SK-N-MC (cell line): Measurements from ENCODE around the gene LRRC15.

Source experiments
- DNase-seq: peaks from one replicate; pipeline ENCODE4 v3.0.0-alpha.2; 2011; ENCODE audit warnings: low read depth, low spot score
- H3K27ac ChIP-seq: fragments of 200-600 bp; sonication (generic); 2 replicates; pipeline ENCODE4 v1.5.1; 2016; ENCODE audit warnings: mixed run types
- H3K36me3 ChIP-seq: fragments of 200-600 bp; sonication (generic); 2 replicates; pipeline ENCODE4 v1.6.1; 2017; ENCODE audit warnings: antibody characterized with exemption, low read length, mixed read lengths; ENCODE audit not compliant: insufficient read depth
- H3K4me3 ChIP-seq: fragments of 200-600 bp; sonication (generic); 2 replicates; pipeline ENCODE4 v1.5.1; 2016
- H3K9ac ChIP-seq: fragments of 200-600 bp; sonication (generic); 2 replicates; pipeline ENCODE4 v1.8.0; 2017; ENCODE audit warnings: mixed run types, mixed read lengths; ENCODE audit not compliant: insufficient read length
- H3K9me3 ChIP-seq: fragments of 200-600 bp; sonication (generic); 2 replicates; pipeline ENCODE4 v1.6.1; 2017; ENCODE audit warnings: low read depth, mild to moderate bottlenecking, antibody characterized with exemption, low read length, moderate library complexity, mixed read lengths
- EZH2 ChIP-seq: fragments of 200-600 bp; sonication (generic); IDR thresholded peaks from one replicate; pipeline ENCODE4 v1.6.1; 2017; ENCODE audit warnings: antibody characterized with exemption
- FOXP2 ChIP-seq: optimal IDR thresholded peaks from 2 replicates; pipeline ENCODE3; 2011; ENCODE audit warnings: mild to moderate bottlenecking, moderate library complexity; ENCODE audit not compliant: insufficient read depth; ENCODE audit errors: extremely low read length, control extremely low read depth
- POLR2AphosphoS5 ChIP-seq: IDR thresholded peaks from 2 replicates; pipeline ENCODE4 v1.6.1; 2012; ENCODE audit warnings: mild to moderate bottlenecking, low read depth, low read length, borderline replicate concordance

Gene LRRC15

DNA sequence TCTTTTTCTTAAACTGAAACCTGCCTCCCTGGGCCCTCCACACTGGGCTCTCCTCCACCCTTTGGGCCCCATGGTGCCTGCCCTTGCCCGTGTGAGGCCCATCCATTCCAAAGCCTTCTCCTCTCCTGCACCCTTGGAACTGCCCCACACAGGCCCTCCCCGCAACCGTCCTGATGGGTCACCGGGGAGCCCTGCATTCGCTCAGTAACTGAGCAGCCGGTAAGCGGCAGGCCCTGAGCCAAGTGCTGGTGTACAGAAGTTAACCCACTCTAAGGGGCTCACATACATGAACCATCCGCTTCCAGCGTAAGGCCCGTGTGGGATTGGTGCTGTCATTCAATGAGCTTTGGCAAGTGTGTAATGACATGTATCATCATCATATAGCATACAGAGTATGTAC, 5.4 kb upstream of the LRRC15 start:
- DNase-seq: no peak
- H3K9me3 ChIP-seq: no peaks in the 10 kb centered on the region
- H3K9ac ChIP-seq: no peak overlapping the region
- TF ChIP-seq EZH2: no peak
- TF ChIP-seq POLR2AphosphoS5: no peak
- TF ChIP-seq FOXP2: no peak
- no peaks in the 10 kb centered on the region for H3K36me3 ChIP-seq
- 0 out of 2 replicates have a peak overlapping the region, but pooled peaks have one; percentile 8 for H3K27ac ChIP-seq
- H3K4me3 ChIP-seq: no peak overlapping the region

DNA sequence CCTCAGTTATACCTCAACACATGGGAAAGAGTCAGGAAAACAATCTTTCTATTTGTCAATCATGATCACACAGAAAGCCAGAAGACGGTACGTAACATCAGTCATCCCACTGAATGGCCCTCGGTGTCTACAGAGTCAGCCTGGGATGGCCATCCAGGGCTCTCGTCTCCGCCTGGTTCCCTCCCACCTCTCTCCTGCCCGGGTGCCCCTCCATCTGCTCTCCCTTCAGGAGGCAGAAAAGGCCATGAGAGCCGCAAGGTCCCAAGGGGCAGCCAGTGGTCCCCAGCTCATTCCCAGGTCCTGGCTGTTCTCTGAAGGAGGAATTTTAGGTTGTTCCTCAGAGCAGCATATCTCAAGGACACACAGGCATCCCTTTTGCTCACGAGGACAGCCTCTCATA, 4.4 kb upstream of the LRRC15 start:
- no peak for TF ChIP-seq FOXP2
- TF ChIP-seq POLR2AphosphoS5: no peak
- no peak for TF ChIP-seq EZH2
- H3K4me3 ChIP-seq: no peak overlapping the region
- H3K27ac ChIP-seq: peak overlapping the region; percentile 14; the same call in 1 of the 2 replicates
- H3K9ac ChIP-seq: no peak overlapping the region
- no peaks in the 10 kb centered on the region for H3K9me3 ChIP-seq
- no peak for DNase-seq
- H3K36me3 ChIP-seq: no peaks in the 10 kb centered on the region

DNA sequence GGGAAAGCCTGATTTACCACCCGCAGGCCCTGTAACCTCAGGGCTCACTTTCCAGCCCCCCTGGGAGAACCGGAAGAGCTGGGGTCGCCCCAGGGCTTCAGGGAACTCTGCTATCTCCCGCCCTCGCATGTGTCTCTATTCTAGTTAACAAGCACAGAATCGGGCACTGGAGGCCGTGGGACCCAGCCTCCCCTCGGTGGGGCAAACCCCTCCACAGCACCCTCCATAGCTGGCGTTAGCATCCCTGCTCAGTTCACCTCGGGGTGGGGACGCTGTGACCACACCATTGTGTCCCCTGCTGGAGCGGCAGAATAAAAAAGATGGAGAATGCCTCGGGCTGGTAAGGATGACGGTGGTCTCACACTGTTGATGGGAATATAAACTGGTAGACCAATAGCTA, 3.5 kb upstream of the LRRC15 start:
- Histone ChIP-seq H3K27ac (no peak overlapping the region), H3K36me3 (no peaks in the 10 kb centered on the region), H3K4me3 (0 out of 2 replicates have a peak overlapping the region, but pooled peaks have one; percentile 8), H3K9ac (peak overlapping the region; percentile 15), H3K9me3 (no peaks in the 10 kb centered on the region)
- TF ChIP-seq EZH2: no peak
- TF ChIP-seq FOXP2: no peak
- no peak for TF ChIP-seq POLR2AphosphoS5
- DNase-seq: no peak

DNA sequence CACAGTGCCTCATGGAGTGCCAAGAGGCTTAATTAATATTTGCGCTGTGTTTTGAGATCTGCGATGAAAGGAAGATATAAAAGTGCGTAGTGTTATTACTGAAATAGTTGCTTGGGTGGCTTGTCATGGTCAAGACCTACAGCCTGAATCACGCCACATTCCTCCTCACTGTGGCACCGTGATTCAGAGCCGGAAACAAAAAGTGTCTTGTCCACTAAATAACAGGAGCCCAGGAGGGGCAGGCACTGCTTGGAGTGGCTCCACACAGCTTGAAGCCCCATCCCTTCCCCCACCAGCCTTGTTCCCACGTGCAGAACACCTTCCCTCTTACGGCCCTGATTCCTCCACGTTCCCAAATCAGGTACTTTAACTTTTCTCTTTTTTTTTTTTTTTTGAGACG, 1.2 kb upstream of the LRRC15 start:
- Histone ChIP-seq H3K36me3 (no peaks in the 10 kb centered on the region), H3K4me3 (no peak overlapping the region), H3K9ac (no peak overlapping the region), H3K27ac (no peak overlapping the region), H3K9me3 (no peaks in the 10 kb centered on the region)
- no peak for DNase-seq
- TF ChIP-seq EZH2 (no peak), POLR2AphosphoS5 (no peak), FOXP2 (no peak)

DNA sequence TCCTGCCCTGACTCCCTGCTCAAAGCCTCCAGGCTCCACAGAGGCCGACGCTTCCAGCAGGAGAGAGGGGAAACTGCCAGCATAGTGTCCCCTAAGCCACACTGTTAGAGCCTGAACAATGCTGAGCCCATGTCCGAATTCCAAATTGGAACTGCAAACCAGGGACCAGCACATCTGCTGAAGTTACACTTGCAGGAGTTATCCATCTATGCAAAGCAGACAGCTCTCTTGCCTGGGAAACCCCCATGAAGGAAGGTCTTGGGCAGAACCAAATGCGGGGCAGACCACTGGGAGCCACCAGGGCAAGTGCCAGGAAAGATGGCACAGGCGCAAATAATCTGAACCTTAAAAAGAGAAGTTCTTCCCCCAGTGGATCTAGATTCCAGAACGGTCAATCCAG, 625 bp downstream of the LRRC15 start:
- Histone ChIP-seq H3K9ac (no peak overlapping the region), H3K36me3 (no peaks in the 10 kb centered on the region), H3K27ac (no peak overlapping the region), H3K9me3 (no peaks in the 10 kb centered on the region), H3K4me3 (no peak overlapping the region)
- DNase-seq: no peak
- TF ChIP-seq FOXP2 (no peak), EZH2 (no peak), POLR2AphosphoS5 (no peak)

DNA sequence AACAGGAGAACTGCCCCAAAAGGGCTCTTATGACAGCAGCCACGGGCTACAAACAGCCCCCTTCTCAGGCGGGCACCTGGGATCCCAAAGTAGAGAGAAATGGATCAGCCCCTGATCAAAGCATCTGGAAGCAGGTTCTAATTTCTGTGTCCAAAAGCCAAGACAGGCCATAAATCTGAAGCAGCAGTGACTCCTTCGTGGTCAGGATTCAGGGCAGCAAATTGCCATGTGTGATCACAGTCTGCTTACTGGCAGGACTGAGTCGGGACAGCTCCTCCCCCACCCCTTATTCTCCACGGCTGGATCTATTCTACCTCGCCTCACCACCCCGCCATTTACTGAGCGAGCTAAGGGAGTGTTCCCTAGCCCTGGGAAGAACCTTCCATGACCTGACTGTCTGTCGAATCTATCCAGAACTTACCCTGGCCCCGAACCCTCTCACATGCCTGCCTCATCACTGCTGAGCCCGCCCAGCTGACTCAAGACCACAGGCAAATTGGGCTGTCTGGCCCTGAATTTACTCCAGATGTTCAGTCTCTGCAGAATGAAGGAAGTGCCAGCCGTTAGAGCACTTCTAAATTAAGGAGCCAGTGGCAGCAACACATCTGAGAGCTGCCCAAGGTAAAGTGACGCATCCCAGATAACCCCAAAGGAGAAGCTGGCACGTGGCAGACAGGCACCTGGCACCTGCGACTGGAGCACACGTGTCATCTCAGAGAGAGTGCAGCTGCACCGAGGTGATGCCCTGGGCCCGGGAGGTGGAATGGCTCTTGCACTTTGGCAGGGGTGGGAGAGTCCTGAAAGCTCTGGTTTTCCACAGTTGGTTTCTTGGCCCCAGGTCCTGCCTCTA, 1.3 kb downstream of the LRRC15 start:
- no peak for DNase-seq
- H3K4me3 ChIP-seq: no peak overlapping the region
- TF ChIP-seq FOXP2 (no peak), EZH2 (no peak), POLR2AphosphoS5 (no peak)
- H3K27ac ChIP-seq: no peak overlapping the region
- no peak overlapping the region for H3K9ac ChIP-seq
- no peaks in the 10 kb centered on the region for H3K36me3 ChIP-seq
- H3K9me3 ChIP-seq: no peaks in the 10 kb centered on the region

DNA sequence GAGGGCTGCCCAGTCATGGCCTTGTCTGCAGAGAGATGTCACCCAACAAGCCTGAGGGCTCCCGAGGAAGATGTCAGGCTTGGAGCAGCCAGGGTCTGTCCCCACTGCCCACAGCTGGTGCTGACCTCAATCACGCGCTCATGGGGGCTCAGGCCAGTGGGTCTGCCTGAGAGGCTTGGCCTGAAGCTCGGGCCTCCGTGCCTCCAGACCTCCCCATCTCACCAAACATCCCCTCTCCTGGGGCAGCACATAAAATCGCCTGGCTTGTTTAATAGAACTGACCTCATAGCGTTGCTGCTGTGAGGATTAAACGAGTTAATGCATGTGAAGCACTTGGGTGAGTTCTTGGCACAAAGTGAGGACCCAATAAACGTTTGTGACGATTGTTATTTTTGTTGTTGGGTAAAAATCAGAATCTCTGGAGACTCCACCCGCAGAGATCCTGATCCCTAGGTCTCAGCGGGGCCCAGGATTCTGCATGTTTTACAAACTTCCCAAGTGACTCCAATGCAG, 3.5 kb downstream of the LRRC15 start:
- Histone ChIP-seq H3K27ac (no peak overlapping the region), H3K9me3 (no peaks in the 10 kb centered on the region), H3K36me3 (no peaks in the 10 kb centered on the region), H3K4me3 (no peak overlapping the region), H3K9ac (no peak overlapping the region)
- no peak for DNase-seq
- no peak for TF ChIP-seq EZH2
- TF ChIP-seq POLR2AphosphoS5: no peak
- TF ChIP-seq FOXP2: no peak

DNA sequence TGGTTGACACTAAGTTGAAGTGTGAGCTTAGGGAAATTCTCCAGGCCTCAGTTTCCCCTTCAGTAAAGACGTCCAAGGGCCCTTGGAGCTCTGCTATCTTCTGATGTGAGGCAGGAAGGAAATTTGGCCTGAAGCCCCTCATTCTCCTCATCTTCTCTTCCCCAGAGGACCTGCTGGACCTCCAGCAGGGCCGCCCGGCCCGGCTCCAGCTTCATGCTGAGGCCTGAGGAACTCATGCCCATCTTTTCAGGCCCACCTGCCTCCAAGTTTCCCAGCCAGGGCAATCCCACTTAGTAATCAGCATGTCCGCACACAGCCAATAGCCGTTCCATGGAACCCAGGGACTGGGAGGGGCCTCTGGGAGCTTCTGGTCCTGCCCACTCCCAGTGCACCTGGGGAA, 4.0 kb downstream of the LRRC15 start:
- no peak overlapping the region for H3K27ac ChIP-seq
- no peak overlapping the region for H3K4me3 ChIP-seq
- H3K36me3 ChIP-seq: no peaks in the 10 kb centered on the region
- H3K9ac ChIP-seq: no peak overlapping the region
- no peaks in the 10 kb centered on the region for H3K9me3 ChIP-seq
- no peak for DNase-seq
- TF ChIP-seq FOXP2 (no peak), POLR2AphosphoS5 (no peak), EZH2 (no peak)
